Stimulated activated CD8-positive, alpha-beta memory T cell treated with anti-CD3 and anti-CD28 coated beads, Interleukin-12 subunit alpha, Interleukin-12 subunit beta, amount 100 ng/mL, for 24 hours (primary cell): ENCODE results near the gene FOLR1.

ENCODE experiments used
- DNase-seq: peaks from one replicate; pipeline ENCODE4 v3.0.0-alpha.2; 2020; ENCODE audit errors: extremely low read depth

FOLR1 gene

DNA sequence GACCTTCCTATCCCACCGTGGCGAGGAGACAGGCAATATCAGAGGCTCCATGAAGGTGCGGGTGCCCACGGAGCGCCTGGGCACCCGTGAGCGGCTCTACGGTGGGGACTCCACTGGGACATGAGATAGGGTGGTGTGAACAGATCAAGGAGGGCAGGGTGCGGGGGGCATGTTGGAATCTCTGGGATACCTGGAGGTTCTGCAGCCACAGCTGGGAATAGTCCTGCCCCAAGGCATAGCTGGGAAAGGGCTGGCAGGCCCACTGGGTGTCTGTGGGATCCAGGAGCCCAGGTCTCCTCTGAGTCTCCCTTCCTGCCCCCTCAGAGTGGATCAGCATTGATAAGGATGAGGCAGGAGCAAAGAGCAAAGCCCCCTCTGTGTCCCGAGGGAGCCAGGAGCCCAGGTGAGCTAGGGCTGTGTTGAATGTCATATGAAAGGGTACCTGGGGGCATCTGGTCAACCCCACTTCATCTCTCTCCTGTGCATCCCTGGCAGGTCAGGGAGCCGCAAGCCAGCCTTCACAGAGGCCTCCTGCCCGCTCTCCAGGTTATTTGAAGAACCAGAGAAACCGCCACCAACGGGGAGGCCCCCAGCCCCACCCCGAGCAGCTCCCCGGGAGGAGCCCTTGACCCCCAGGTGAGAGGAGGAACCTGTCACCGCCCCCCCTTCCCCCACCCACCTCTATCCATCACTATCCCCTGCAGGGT is 43.6 kb downstream of the FOLR1 start:
- no peak for DNase-seq

DNA sequence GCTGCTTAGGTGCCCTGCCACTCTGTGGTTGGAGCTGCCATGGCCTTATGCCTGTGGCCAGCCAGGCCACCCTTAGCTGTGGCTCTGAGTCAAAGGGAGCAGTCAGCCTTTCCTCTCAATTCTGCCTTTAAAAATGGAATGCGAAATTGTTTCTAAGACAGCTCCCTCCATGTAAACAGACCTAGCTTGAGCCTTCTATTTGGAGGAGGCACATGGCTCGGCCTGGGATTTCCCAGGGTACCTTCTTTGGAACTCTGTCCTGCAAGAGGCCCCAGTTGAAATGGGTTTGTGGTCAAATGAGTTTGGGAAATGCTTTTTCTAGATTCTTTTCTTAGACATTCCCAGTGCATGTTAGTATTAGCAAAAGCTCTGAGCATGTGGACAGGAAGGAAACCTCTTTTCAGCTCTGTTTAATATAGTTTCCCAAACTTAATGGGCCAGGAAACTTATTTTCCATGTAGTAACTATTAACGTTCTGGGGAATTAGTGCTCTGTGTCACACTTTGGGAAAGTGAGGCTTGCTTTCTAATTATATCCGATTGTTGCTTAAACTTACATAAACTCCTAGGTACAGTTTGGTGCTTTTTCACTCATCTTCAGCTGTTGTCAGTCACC is 44.2 kb downstream of the FOLR1 start:
- no peak for DNase-seq

DNA sequence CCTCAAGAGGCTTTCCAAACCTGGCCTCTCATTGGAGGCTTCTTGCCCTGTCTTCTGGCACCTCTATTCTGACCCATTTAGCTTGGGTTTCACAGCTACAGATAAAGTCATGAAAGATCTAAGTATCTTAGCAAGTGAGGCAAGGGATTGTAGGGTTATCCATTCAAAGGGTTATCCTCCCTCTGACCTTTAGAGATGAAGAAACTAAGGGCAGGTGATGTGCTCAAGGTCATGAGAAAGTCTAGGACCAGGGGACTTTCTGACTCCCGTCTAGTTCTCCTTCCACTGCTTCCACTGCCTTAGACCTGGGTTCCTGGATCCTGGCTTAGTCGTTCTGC is 44.8 kb downstream of the FOLR1 start:
- no peak for DNase-seq

DNA sequence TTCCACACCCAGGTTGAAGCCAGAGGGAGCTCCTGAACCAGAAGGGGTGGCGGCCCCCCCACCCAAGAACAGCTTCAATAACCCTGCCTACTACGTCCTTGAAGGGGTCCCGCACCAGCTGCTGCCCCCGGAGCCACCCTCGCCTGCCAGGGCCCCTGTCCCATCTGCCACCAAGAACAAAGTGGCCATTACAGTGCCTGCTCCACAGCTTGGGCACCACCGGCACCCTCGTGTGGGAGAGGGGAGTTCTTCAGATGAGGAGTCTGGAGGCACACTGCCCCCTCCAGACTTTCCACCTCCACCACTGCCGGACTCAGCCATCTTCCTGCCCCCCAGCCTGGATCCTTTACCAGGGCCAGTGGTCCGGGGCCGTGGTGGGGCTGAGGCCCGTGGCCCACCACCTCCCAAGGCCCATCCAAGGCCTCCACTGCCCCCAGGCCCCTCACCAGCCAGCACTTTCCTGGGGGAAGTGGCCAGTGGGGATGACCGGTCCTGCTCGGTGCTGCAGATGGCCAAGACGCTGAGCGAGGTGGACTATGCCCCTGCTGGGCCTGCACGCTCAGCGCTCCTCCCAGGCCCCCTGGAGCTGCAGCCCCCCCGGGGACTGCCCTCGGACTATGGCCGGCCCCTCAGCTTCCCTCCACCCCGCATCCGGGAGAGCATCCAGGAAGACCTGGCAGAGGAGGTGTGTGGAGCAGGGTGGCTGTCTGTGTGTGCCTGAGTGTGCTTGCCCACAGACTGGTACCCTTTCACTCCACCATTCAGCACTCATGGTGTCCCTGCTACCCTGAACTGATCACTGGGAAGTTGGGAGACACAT is 45.4 kb downstream of the FOLR1 start:
- no peak for DNase-seq

DNA sequence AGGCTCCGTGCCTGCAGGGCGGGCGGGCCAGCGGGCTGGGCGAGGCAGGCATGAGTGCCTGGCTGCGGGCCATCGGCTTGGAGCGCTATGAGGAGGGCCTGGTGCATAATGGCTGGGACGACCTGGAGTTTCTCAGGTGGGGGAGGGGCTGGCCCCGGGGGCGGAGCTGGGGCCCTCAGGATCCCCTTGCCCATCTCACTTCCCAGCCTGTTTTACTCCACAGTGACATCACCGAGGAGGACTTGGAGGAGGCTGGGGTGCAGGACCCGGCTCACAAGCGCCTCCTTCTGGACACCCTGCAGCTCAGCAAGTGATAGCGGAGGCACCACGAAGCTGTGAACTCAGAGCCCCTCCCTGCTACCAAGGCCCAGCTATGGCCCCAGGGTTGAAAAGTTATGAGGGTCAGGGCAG is 46.1 kb downstream of the FOLR1 start:
- DNase-seq, result no peak

DNA sequence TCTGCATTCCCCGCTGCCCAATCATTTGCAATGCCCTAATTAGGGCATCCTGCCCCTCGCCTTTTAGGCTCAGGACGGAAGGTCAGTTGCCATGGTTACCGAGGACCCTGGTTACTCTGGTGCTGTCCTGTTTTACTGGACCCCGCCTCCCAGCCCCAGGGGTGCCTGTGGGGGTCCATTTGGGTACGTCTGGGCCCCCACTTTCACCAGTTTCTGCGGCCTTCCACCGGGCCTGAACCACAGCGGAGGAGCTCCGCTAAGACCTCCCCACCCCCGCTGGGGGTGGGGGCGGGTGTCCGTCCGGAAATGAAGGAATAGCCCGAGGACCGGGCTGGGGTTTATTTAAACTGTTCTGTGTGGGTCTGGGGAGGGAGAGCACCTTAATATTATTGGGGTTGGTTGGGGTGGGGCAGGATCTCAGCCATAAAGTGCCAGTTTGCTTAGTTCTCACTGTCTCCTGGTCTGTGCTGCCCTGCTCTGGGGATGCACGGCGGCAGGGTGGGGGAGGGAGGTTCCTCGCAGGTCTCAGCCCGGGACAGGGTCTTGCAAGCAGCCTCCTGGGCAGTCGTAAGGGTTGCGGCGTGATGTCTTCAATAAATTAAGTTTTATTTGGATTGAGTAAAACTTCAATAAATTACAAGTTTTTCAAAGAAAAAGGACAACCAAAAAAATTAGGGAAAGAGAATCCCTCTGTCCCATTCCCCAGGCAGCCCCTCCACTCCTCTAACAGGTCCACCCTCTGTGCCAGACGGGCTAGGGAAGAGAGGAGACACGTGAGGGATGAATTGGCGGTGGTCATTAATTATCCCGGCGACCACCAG is 46.8 kb downstream of the FOLR1 start:
- no peak for DNase-seq

DNA sequence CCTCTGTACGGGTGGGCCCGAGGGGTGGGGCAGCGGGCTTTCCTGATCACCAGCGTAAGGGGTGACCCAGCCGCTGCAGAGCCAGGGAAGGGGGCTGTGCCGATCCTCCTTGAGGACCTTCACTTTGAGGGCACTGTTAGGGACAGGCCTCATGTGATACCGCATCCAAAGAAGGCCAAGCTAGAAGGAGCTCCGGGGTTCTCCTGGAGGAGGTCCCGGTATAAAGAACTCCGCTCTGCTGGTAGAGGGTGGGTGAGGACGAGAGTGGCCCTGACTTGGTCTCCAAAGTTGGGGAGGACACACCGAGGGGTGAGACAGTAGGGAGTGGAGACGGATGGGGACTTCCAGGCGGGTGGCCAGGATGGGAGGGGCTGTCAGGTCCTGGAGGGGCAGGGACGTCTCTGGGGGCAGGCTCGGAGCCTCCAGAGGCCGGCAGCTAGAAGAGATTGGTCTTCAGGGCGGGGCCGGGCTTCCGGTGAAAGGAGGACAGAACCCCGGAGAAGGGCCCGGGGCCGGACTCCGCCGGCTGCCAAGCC is 47.4 kb downstream of the FOLR1 start:
- DNase-seq, result no peak

DNA sequence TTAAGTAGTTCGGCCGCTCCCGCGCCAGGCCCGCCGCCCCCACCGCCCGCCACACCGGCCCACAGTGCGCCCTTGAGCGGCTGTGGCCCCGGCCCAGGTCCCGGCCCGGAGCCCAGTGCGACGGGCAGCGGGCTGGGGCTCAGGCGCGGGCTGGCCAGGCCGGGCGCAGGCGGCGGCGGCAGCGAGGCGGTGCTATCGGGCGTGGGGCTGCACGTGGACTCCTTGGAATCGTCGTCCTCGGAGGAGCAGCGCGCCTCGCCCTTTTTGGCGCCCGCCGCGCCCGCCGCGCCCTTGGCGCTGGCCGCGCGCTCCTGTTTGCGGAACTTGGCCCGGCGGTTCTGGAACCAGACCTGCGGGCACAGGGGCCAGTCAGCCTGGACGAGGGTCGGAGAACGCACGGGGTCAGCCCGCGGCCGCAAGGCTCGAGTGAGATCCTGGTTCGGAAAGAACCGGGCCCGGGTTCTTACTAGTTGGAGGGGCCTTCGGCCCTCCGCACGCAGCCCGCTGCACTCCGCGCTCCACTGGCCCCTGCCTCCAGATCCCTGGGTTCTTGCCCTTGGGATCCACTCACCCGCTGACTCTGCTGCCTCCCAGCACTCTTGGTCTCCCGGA is 48.0 kb downstream of the FOLR1 start:
- no peak for DNase-seq

DNA sequence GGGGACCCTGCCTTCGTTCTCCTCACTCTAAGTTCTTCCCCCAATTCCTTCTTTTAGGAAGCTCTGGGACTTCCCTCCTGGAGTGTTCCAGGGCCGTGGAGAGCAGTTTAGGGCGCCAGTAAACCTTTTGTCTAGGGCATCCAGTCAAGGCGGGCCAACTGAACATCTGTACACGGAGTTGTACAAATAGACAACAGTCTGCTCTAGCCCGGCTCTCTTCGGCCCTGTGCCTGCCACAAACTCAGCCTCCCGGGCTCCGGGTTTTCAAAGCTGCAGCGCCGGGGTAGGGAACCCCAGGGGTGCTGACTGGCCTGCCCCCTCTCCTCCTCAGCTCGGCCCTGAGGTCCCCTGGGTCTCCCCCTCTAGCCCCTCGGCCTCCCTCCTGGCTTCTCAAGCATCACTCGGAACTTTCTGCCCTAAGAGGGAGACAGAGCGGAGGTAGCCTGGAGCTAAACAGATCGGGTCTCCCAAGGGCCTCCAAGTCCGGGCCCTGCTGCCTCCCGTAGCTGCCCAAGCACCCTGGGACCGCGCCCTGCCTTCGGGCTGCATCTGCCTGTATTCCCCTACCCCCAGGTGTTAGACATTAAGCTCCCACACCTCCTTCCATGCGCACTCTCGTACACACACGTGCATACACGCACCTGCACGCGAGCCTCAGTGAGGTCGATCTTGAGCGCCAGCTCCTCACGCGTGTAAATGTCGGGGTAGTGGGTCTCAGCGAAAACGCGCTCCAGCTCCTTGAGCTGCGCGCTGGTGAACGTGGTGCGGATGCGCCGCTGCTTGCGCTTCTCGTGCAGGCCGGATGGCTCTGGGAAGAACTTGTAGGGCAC is 48.7 kb downstream of the FOLR1 start:
- no peak for DNase-seq

DNA sequence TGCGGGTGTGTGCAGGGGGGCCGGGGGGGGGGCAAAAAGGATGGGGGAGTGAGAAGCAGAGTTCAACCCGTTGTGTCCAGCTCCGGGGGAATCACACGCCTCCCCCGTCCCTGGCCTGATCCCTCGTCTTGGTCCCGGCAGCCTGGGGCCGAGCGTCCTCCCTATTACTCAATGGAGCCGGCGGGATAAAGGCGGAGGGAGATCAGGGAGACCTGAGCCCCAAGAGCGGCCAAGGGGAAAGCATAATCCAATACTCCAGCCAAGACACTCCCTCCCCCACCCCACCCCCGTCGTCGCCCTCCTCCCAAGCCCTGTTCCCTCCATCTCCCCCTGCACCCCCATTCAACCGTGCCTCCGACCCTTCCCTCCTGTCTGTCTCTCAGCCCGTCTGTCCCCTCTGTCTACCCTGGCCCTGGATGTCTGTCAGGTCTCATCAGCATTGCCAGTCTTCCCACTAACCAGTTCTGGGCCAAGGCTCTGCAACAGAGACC is 49.4 kb downstream of the FOLR1 start:
- no peak for DNase-seq

DNA sequence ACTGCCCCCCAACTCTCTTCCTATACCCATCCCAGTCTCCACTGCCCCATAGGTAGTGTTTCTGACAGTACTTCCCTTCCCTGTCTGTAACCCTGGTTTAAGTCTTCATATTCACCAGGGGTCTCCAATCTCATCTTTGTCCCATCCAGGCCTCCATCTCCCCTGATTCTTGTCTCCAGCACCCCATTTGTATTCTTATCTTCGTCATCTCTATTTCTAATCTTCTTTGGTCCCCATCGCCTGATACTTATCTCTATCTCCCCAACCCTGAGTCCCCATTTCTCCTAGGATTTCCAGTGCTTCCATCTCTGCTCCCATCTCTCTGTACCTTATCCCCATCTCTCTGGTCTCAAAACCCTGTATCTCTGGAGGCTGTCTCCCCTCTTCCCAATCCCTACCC is 50.2 kb downstream of the FOLR1 start:
- no peak for DNase-seq

DNA sequence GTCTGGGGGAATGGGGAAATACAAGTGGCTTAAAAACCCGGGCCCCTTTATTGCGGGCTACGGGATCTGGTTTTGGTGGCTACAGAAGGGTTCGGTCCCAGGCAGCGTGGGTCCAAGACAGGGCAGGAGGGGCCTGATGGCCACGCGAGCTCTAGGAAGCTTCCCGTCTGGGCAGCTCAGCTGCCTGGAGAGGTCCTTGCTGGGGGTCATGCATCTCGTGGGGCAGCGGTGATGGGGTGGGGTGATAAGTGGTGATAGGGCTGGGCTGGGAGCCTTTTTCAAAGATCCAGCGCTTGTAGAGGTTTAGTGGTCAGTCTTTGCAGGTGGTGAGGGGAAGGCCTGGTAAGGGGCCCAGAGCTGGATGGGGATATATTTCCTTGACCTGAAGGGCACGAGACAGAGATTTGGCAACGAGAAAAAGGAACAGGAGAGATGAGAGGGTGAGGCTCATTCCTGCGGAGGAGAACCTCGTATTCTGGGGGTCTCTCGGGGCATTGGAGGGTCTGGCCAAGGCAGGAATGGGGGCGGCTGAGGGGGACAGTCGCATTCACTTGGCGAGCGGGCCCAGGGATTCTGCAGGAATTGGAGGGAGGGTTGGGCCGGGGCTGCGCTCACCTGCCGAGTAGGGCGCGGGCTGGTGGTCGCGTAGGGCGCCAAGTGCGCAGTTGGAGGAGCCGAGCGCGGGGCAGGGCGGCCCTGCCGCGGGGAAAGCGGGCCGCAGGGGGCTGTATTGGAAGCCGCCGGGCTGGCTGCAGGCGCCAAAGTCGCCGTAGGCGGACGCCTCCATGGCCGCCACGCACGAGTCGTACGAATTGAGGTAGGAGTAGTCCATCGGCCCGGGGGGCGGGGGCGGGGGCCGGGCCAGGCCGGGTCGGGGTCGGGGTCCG is 51.5 kb downstream of the FOLR1 start:
- no peak for DNase-seq

DNA sequence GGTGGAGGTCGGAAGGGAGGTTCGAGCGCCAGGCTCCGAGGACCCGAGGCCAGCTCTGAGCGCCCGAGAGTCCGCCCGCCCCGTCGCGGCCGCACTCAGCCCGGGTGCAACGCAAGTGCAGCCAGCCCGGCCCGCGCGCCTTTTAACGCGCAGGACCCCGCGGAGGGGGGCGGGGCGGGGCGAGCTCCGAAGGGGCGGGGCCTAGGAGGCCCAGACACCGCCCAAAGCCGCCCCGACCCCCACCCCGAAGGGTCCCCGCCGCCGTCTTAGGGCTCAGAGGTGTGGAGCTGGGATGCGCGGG is 52.1 kb downstream of the FOLR1 start, which contains the start of gene PHOX2A:
TSS of gene PHOX2A (minus strand) at position 117 of the 301 bp plus-strand sequence. CDS start 172 bp downstream, outside the sequence.
- DNase-seq, result no peak

DNA sequence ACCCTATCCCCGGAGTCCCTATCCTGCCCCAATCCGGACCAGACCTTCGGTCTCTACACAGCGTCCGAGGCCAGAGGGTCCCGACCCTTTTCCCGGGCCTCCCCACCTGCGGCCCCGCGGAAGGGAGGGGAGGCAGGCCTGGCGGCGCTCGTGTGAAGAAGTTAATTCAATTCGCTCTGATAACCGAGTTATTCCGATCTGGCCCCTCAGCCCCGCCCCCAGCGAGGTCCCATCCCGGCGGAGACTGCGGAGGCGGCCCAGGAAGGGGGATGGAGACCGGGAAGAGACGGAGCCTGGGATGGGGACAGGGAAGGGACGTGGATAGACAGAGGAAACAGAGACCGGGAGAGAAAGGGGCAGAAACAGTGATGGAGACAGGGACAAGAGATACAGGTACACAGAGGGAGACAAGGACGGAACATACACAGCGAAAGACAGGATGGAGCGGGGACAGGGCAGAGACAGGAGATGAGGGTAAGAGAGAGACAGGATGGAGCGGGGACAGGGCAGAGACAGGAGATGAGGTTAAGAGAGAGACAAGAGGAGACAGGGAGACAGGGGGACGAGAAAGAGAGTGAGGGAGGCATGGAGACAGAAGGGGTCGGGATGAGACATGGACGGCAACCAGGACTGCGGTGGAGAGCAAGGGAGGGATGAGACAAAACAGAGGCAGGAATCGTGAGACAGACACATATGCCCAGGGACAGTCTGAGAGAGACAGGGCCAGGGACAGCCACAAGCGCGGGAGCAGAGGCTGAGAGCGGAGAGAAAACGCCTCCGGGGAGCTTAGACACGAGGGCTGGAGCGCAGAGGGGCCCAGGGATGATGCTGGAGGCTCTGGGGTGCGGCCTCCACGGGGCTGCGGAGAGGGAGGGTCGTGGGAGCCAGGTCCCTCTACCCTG is 52.7 kb downstream of the FOLR1 start:
- no peak for DNase-seq

DNA sequence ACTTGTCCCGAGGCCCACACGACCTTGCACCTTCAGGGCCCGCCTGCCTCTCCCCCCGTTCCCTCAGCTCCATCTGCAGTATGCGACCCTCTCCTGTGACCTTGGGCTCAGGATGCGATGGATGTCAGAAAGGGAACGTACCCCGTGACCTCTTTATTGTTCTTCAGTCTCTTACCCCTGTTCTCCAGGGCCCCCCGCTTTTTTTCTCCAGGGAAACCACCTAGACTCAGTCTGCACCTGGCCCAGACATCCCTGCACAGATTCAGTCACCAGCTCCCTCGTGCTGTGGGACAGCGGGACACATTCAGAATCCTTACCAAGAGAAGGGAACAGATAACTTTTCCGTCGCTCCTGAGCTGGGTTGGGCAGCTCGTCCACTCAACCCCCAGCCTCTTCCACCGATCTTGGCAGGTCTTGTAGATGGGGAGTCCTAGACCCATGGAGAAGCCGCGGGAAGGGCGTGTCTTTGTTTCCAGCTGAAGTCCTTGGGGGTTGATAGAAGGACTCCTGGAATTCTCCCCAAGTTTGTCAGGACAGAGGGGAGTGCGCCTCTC is 53.4 kb downstream of the FOLR1 start:
- DNase-seq, result no peak
